ENCODE results near the gene NTM. TPM values are rescaled to one million over a fixed set of nuclear protein-coding genes. Genes with fewer than 3 reads are reported as not detected.

NTM gene
- total RNA-seq, 1 donor from 2014 or later, result 4.3 TPM

DNA sequence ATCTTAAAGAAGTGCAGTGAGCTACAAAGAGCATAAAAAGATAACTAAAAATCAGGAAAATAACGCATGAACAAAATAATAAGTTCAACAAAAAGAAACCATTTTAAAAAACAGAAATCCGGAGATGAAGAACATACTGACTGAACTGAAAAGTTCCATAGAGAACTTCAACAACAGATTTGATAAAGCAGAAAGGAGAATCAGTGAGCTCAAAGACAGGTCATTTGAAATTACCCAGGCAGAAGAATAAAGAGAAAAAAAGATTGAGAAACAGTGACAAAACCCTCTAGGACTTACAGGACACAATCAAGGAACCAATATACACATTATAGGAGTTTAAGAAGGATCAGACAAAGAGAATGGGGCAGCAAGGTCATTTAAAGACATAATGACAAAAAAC, 334.3 kb downstream of the NTM start:
- DNase-seq (ENCODE audit: low spot score, unreplicated experiment), result no peak
- H3K36me3 Mint-ChIP-seq (ENCODE audit: insufficient read depth), result no peaks in the 10 kb centered on the region
- TF ChIP-seq, protein P1, sequence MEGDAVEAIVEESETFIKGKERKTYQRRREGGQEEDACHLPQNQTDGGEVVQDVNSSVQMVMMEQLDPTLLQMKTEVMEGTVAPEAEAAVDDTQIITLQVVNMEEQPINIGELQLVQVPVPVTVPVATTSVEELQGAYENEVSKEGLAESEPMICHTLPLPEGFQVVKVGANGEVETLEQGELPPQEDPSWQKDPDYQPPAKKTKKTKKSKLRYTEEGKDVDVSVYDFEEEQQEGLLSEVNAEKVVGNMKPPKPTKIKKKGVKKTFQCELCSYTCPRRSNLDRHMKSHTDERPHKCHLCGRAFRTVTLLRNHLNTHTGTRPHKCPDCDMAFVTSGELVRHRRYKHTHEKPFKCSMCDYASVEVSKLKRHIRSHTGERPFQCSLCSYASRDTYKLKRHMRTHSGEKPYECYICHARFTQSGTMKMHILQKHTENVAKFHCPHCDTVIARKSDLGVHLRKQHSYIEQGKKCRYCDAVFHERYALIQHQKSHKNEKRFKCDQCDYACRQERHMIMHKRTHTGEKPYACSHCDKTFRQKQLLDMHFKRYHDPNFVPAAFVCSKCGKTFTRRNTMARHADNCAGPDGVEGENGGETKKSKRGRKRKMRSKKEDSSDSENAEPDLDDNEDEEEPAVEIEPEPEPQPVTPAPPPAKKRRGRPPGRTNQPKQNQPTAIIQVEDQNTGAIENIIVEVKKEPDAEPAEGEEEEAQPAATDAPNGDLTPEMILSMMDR (IDR thresholded peaks at IDR 0.05; ENCODE audit: unreplicated experiment), result no peak

DNA sequence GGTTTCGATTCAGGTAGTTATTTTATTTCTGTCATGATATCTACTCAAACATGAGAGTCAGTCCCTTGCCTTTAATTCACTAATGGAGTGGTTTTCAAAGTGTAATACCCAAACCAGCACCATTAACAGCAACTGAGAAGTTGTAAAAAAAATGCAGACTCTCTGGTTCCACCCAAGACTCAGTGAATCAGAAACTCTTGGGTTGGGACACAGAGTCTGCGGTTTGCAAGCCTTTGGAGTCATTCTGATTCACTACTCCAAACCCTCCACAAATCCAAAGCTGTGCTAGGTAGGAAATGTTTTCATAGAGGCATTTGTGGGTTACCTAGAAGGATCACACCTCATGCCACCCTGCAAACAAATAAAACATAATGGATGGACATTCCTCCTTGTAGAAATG, 340.1 kb downstream of the NTM start:
- H3K27ac Mint-ChIP-seq, result no peak overlapping the region
- peaks cover 9% of the 10 kb centered on the region for H3K9me3 Mint-ChIP-seq (ENCODE audit: low read depth)
- no peak for DNase-seq (ENCODE audit: low spot score, unreplicated experiment)
- H3K4me3 Mint-ChIP-seq (ENCODE audit: low read depth), result no peak overlapping the region
- H3K36me3 Mint-ChIP-seq (ENCODE audit: insufficient read depth), result no peaks in the 10 kb centered on the region
- TF ChIP-seq, protein P1 (IDR thresholded peaks at IDR 0.05; ENCODE audit: unreplicated experiment), result no peak
- no peaks in the 10 kb centered on the region for H3K27me3 Mint-ChIP-seq
- no peaks in the 10 kb centered on the region for H3K4me1 Mint-ChIP-seq (ENCODE audit: low read depth)

More for the DNA sequence above, 334.3 kb downstream of the NTM start:
- Mint-ChIP-seq H3K9me3 (ENCODE audit: low read depth) (peaks cover 12% of the 10 kb centered on the region), H3K4me3 (ENCODE audit: low read depth) (no peak overlapping the region), H3K27me3 (peaks cover 10% of the 10 kb centered on the region), H3K4me1 (ENCODE audit: low read depth) (no peaks in the 10 kb centered on the region), H3K27ac (no peak overlapping the region)

DNA sequence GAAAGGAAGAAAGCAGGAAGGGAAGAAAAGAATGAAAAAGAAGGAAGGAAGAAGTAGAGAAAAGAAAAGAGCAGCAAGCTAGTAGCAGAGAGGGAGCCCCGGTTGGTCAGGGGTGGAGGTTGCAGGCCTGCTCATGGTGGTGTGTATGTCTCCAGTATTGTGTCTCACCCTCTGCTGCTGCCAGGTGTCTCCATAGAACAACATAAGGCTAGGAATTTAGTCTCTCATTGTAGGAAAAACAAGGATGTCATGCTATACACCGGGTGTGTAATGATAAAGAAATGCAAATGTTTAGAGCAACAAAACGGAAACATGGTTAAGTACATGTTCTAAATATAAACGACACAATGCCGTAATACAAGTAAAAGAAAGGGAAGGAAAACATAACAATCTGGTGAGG, 342.5 kb downstream of the NTM start:
- no peak overlapping the region for H3K4me3 Mint-ChIP-seq (ENCODE audit: low read depth)
- no peaks in the 10 kb centered on the region for H3K27me3 Mint-ChIP-seq
- DNase-seq (ENCODE audit: low spot score, unreplicated experiment), result no peak
- no peaks in the 10 kb centered on the region for H3K36me3 Mint-ChIP-seq (ENCODE audit: insufficient read depth)
- TF ChIP-seq, protein P1 (IDR thresholded peaks at IDR 0.05; ENCODE audit: unreplicated experiment), result no peak
- H3K4me1 Mint-ChIP-seq (ENCODE audit: low read depth), result no peaks in the 10 kb centered on the region
- no peak overlapping the region for H3K27ac Mint-ChIP-seq
- peaks cover 5% of the 10 kb centered on the region for H3K9me3 Mint-ChIP-seq (ENCODE audit: low read depth)

DNA sequence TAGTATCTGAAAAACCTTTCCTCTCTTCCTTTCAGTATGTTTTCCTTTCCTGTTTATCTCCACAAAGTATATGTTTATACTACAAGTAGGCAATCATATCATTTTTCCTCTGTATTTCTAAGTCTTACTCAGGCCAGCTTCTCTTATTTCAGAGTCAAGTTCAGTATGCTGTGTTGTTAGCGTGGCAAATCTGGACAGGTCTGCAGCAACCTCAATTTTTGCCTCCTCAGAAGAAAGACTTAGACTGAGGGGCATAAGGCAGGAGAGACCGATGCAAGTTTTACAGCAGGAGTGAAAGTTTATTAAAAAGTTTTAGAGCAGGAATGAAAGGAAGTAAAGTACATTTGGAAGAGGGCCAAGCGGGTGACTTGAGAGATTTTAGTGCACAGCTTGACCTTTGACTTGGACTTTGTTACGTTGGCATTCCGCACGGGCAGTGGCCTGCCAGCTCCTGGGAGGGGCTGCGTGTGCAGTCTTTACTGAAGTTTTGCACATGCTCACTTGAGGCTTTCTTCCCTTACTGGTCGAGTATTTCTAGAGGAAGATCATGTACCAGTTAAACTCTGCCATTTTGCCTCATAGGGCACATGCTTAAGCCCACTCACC, 343.2 kb downstream of the NTM start:
- H3K27me3 Mint-ChIP-seq, result peaks cover 4% of the 10 kb centered on the region
- no peaks in the 10 kb centered on the region for H3K36me3 Mint-ChIP-seq (ENCODE audit: insufficient read depth)
- no peak for DNase-seq (ENCODE audit: low spot score, unreplicated experiment)
- TF ChIP-seq, protein P1 (IDR thresholded peaks at IDR 0.05; ENCODE audit: unreplicated experiment), result no peak
- no peak overlapping the region for H3K27ac Mint-ChIP-seq
- no peaks in the 10 kb centered on the region for H3K4me1 Mint-ChIP-seq (ENCODE audit: low read depth)
- H3K4me3 Mint-ChIP-seq (ENCODE audit: low read depth), result no peak overlapping the region
- peaks cover 5% of the 10 kb centered on the region for H3K9me3 Mint-ChIP-seq (ENCODE audit: low read depth)

DNA sequence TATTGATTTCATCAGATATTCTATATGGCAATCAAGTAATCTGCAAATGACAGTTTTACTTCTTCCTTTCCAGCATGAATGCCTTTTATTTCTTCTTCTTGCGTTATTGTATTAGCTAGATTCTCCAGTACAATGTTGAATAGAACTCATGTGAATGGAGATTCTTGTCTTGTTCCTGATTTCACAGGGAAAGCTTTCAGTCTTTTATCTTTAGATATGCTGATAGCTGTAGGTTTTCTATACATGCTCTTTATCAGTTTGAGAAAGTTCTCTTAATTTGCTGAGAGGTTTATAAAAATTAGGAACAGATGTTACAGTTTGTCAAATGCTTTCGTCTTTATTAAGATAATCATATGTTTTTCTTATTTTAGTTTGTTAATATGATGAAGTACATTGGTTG, 347.2 kb downstream of the NTM start:
- no peaks in the 10 kb centered on the region for H3K36me3 Mint-ChIP-seq (ENCODE audit: insufficient read depth)
- peaks cover 5% of the 10 kb centered on the region for H3K9me3 Mint-ChIP-seq (ENCODE audit: low read depth)
- DNase-seq (ENCODE audit: low spot score, unreplicated experiment), result no peak
- H3K4me1 Mint-ChIP-seq (ENCODE audit: low read depth), result no peaks in the 10 kb centered on the region
- H3K27me3 Mint-ChIP-seq, result peaks cover 9% of the 10 kb centered on the region
- no peak overlapping the region for H3K4me3 Mint-ChIP-seq (ENCODE audit: low read depth)
- TF ChIP-seq, protein P1 (IDR thresholded peaks at IDR 0.05; ENCODE audit: unreplicated experiment), result no peak
- H3K27ac Mint-ChIP-seq, result no peak overlapping the region
